IPS-18a (cell line): ENCODE results near the gene PLCB1.
"Not testable (repeated sequence)": the region's sequence is repeated elsewhere in the genome, so short reads cannot be mapped to it uniquely, and the experiment has no call there.

Experiments
- H3K27ac ChIP-seq: one replicate; pipeline ENCODE4 v1.5.1; 2013; ENCODE audit warnings: low read length
- H3K27me3 ChIP-seq: one replicate; pipeline ENCODE4 v1.6.1; 2013; ENCODE audit warnings: mild to moderate bottlenecking, low read length; ENCODE audit not compliant: control insufficient read depth, insufficient read depth
- H3K36me3 ChIP-seq: one replicate; pipeline ENCODE4 v1.6.1; 2013; ENCODE audit warnings: low read depth, low read length; ENCODE audit not compliant: control insufficient read depth
- H3K4me1 ChIP-seq: one replicate; pipeline ENCODE4 v1.6.1; 2013; ENCODE audit warnings: low read depth, low read length; ENCODE audit not compliant: control insufficient read depth
- H3K4me3 ChIP-seq: one replicate; pipeline ENCODE4 v1.5.1; 2013; ENCODE audit warnings: low read length
- H3K9ac ChIP-seq: one replicate; pipeline ENCODE4 v1.6.1; 2013; ENCODE audit warnings: mild to moderate bottlenecking, low read length, moderate library complexity
- H3K9me3 ChIP-seq: one replicate; pipeline ENCODE4 v1.6.1; 2013; ENCODE audit warnings: low read depth, low read length; ENCODE audit not compliant: control insufficient read depth

PLCB1 gene

GRCh38 chr20:8151372-8151771 is 19.3 kb downstream of the PLCB1 start:
- Histone ChIP-seq H3K36me3 (no peaks in the 10 kb centered on the region), H3K9me3 (no peaks in the 10 kb centered on the region), H3K27ac (no peak overlapping the region), H3K4me1 (no peaks in the 10 kb centered on the region), H3K27me3 (no peaks in the 10 kb centered on the region), H3K9ac (no peak overlapping the region), H3K4me3 (no peak overlapping the region)

DNA sequence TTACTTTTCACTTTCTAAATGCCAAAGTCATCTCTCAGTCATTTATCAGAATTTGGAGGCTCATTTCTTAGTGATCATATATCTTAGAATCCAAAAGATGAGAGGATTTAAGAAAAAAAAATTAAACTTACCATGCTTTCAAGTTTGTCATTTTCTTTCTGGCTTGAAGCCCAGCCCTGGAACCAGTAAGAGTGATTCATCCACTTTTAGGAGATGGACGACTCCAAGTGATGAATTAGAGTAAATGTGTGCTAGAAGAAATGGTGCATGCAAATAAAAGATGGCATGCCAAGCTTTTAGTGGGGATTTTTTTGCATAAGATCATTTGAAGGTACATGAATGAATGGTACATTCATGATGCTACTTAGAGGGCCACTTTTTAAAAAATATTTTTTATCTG is 20.1 kb downstream of the PLCB1 start:
- H3K27ac ChIP-seq: no peak overlapping the region
- H3K36me3 ChIP-seq: no peaks in the 10 kb centered on the region
- no peaks in the 10 kb centered on the region for H3K27me3 ChIP-seq
- no peaks in the 10 kb centered on the region for H3K9me3 ChIP-seq
- no peak overlapping the region for H3K9ac ChIP-seq
- no peaks in the 10 kb centered on the region for H3K4me1 ChIP-seq
- no peak overlapping the region for H3K4me3 ChIP-seq

- no peak overlapping the region for H3K27ac ChIP-seq
- H3K4me3 ChIP-seq: no peak overlapping the region
- H3K4me1 ChIP-seq: no peaks in the 10 kb centered on the region
- H3K36me3 ChIP-seq: no peaks in the 10 kb centered on the region
- no peaks in the 10 kb centered on the region for H3K27me3 ChIP-seq
- H3K9ac ChIP-seq: no peak overlapping the region
- H3K9me3 ChIP-seq: no peaks in the 10 kb centered on the region
Observed at GRCh38 chr20:8152847-8153246, 20.8 kb downstream of the PLCB1 start.

- Histone ChIP-seq H3K27me3 (no peaks in the 10 kb centered on the region), H3K27ac (no peak overlapping the region), H3K9ac (no peak overlapping the region), H3K9me3 (no peaks in the 10 kb centered on the region), H3K4me3 (no peak overlapping the region), H3K4me1 (no peaks in the 10 kb centered on the region), H3K36me3 (no peaks in the 10 kb centered on the region)
Observed at GRCh38 chr20:8153281-8153908, 21.3 kb downstream of the PLCB1 start.

- no peaks in the 10 kb centered on the region for H3K36me3 ChIP-seq
- H3K27me3 ChIP-seq: no peaks in the 10 kb centered on the region
- no peaks in the 10 kb centered on the region for H3K4me1 ChIP-seq
- no peak overlapping the region for H3K4me3 ChIP-seq
- no peak overlapping the region for H3K27ac ChIP-seq
- no peak overlapping the region for H3K9ac ChIP-seq
- H3K9me3 ChIP-seq: no peaks in the 10 kb centered on the region
Observed at GRCh38 chr20:8154638-8155037, 22.6 kb downstream of the PLCB1 start.

GRCh38 chr20:8155229-8155628 is 23.2 kb downstream of the PLCB1 start:
- no peak overlapping the region for H3K4me3 ChIP-seq
- no peak overlapping the region for H3K9ac ChIP-seq
- no peak overlapping the region for H3K27ac ChIP-seq
- no peaks in the 10 kb centered on the region for H3K27me3 ChIP-seq
- H3K36me3 ChIP-seq: no peaks in the 10 kb centered on the region
- no peaks in the 10 kb centered on the region for H3K4me1 ChIP-seq
- no peaks in the 10 kb centered on the region for H3K9me3 ChIP-seq

- H3K9ac ChIP-seq: no peak overlapping the region
- no peaks in the 10 kb centered on the region for H3K36me3 ChIP-seq
- no peak overlapping the region for H3K27ac ChIP-seq
- H3K4me1 ChIP-seq: no peaks in the 10 kb centered on the region
- no peaks in the 10 kb centered on the region for H3K9me3 ChIP-seq
- H3K27me3 ChIP-seq: no peaks in the 10 kb centered on the region
- H3K4me3 ChIP-seq: no peak overlapping the region
Observed at GRCh38 chr20:8155812-8156211, 23.7 kb downstream of the PLCB1 start.

DNA sequence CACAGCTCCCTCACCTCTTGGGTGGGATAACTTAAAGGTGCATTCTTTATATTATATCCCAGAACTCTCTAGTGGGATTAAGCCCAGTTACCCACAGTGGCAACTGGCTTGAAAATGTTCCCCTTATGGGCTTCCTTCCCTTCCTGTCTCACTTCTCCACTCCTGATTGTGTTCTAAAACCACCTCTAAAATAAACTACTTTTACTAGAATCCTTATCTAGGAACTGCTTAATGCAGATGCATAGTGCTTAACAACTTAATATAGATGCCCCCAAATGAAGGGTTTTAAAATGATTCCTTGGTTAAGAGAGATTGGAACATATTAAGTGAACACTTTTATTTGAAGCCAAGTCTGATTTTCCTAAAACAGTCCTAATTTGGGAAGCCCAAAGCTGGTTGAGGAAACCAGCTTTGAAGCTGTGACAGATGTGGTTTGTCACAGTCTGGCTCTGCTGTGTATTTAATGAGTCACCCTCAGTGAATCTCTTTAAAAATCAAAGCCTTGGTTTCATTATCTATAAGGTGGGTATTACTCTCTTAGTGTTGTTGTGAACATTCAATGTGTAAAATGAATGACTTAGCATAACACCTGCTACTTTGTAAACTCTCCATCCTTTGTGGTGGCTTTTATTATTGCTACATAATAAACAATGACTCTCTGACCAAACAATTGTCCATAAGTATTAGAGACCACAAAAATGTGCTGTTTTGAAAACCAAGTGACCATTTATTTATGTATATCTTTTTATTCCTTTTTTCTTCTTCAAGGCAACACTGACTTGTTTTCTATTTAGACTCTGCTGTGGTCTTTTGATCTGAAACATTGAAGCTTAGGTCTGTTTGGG is 24.4 kb downstream of the PLCB1 start:
- Histone ChIP-seq H3K4me1 (no peaks in the 10 kb centered on the region), H3K27ac (no peak overlapping the region), H3K36me3 (no peaks in the 10 kb centered on the region), H3K9me3 (no peaks in the 10 kb centered on the region), H3K4me3 (no peak overlapping the region), H3K27me3 (no peaks in the 10 kb centered on the region), H3K9ac (no peak overlapping the region)

GRCh38 chr20:8159217-8159616 is 27.2 kb downstream of the PLCB1 start:
- not testable (repeated sequence) for H3K4me3 ChIP-seq, H3K27ac ChIP-seq, H3K27me3 ChIP-seq, H3K9ac ChIP-seq, H3K9me3 ChIP-seq, H3K4me1 ChIP-seq, H3K36me3 ChIP-seq

- Histone ChIP-seq H3K9me3 (no peaks in the 10 kb centered on the region), H3K4me1 (no peaks in the 10 kb centered on the region), H3K4me3 (no peak overlapping the region), H3K27me3 (no peaks in the 10 kb centered on the region), H3K36me3 (no peaks in the 10 kb centered on the region), H3K27ac (no peak overlapping the region), H3K9ac (no peak overlapping the region)
Observed at GRCh38 chr20:8161264-8162071, 29.4 kb downstream of the PLCB1 start.

GRCh38 chr20:8162610-8163009 is 30.5 kb downstream of the PLCB1 start:
- Histone ChIP-seq H3K4me1 (no peaks in the 10 kb centered on the region), H3K36me3 (no peaks in the 10 kb centered on the region), H3K9me3 (no peaks in the 10 kb centered on the region), H3K27me3 (no peaks in the 10 kb centered on the region), H3K4me3 (no peak overlapping the region), H3K27ac (no peak overlapping the region), H3K9ac (no peak overlapping the region)
